ENCODE results near the gene ZNF823. TPM values are rescaled to one million over a fixed set of nuclear protein-coding genes. Genes with fewer than 3 reads are reported as not detected.
A peak's percentile ranks its signal among the peaks of the same experiment; 100 is the strongest.

Gene ZNF823
- total and polyA plus RNA-seq, 7 donors = 4.1 to 22.8 (median 12.5) TPM

DNA sequence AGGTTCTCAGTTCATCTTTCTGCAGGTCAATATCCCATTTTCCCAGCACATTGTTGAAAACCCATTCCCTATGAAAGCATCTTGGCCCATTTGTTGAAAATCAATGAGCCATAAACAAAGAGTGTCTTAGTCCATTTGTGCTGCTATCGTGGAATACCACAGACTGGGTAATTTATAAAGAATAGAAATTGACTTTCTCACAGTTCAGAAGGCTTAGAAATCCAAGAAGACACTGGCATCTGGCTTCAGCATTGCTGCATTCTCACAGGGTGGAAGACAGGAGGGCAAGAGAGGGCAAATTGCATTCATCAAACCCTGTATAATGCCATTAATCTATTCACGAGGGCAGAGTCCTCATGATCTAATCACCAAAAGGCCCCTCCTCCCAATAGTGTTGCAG lies 34.1 kb downstream of the ZNF823 start:
- no peak for DNase-seq
- no peak overlapping the region for H3K4me3 ChIP-seq
- no peaks in the 10 kb centered on the region for H3K36me3 ChIP-seq
- H3K27ac ChIP-seq = no peak overlapping the region
- TF ChIP-seq POLR2AphosphoS5 (IDR thresholded peaks at IDR 0.05) (no peak), EP300 (IDR thresholded peaks at IDR 0.05) (no peak), POLR2A (IDR thresholded peaks at IDR 0.05) (no peak)
- TF ChIP-seq, protein P1, sequence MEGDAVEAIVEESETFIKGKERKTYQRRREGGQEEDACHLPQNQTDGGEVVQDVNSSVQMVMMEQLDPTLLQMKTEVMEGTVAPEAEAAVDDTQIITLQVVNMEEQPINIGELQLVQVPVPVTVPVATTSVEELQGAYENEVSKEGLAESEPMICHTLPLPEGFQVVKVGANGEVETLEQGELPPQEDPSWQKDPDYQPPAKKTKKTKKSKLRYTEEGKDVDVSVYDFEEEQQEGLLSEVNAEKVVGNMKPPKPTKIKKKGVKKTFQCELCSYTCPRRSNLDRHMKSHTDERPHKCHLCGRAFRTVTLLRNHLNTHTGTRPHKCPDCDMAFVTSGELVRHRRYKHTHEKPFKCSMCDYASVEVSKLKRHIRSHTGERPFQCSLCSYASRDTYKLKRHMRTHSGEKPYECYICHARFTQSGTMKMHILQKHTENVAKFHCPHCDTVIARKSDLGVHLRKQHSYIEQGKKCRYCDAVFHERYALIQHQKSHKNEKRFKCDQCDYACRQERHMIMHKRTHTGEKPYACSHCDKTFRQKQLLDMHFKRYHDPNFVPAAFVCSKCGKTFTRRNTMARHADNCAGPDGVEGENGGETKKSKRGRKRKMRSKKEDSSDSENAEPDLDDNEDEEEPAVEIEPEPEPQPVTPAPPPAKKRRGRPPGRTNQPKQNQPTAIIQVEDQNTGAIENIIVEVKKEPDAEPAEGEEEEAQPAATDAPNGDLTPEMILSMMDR (IDR thresholded peaks at IDR 0.05) = no peak
- WGBS, 2 donors = 65 to 77% methylated on average over 2 of the region's 2 CpGs
- no peaks in the 10 kb centered on the region for H3K9me3 ChIP-seq
- intact Hi-C loops (cut with DNase I) = no loop called here
- no peaks in the 10 kb centered on the region for H3K27me3 ChIP-seq
- H3K4me1 ChIP-seq = no peaks in the 10 kb centered on the region

DNA sequence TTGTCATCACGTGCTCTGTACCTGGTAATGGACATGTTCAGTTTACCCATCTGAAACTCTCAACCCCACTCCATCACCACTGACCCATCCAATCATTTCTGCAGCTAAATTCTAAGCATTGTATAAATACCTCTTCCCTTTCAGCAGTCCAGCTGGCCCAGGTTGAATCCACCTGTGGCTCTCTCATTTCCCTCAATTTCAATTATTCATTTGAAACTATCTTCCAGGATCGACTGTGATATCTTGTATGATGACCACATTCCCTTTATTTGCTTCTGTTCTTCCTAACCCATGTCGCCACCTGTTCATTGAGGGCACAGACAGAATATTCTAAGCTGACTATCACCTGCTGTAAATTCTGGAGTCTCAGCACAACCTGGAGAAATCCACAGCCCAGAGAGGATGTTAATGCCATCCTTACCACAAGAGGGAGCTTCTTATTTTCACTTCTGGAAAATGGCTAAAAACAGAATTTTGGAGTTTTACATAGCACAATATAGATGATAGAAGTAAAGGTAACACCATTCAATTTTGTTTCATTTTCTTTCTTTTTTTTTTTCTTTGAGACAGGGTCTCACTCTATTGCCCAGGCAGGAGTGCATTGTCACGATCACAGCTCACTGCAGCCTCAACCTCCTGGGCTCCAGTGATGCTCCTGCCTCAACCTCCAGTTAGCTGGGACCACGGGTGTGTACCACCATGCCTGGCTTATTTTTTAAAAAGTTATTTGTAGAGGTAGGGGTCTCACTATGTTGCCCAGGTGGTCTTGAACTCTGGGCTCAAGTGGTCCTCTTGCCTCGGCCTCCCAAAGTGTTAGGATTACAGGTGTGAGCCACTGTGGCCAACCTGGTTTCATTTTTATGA lies 38.6 kb downstream of the ZNF823 start:
- intact Hi-C loops (cut with DNase I) = no loop called here
- no peak overlapping the region for H3K27ac ChIP-seq
- no peaks in the 10 kb centered on the region for H3K36me3 ChIP-seq
- H3K27me3 ChIP-seq = no peaks in the 10 kb centered on the region
- no peak for DNase-seq
- H3K4me1 ChIP-seq = peaks cover 0 to 2% (median under 1%) of the 10 kb centered on the region in 4 donors
- 59 to 70% methylated on average over 6 of the region's 6 CpGs for WGBS, 2 donors
- TF ChIP-seq, protein P1 (IDR thresholded peaks at IDR 0.05) = peak in 3 of 4 experiments; percentile 49 to 70 (median 60)
- no peak for TF ChIP-seq POLR2AphosphoS5 (IDR thresholded peaks at IDR 0.05)
- TF ChIP-seq POLR2A (IDR thresholded peaks at IDR 0.05) = no peak
- H3K4me3 ChIP-seq = no peak overlapping the region
- no peaks in the 10 kb centered on the region for H3K9me3 ChIP-seq

DNA sequence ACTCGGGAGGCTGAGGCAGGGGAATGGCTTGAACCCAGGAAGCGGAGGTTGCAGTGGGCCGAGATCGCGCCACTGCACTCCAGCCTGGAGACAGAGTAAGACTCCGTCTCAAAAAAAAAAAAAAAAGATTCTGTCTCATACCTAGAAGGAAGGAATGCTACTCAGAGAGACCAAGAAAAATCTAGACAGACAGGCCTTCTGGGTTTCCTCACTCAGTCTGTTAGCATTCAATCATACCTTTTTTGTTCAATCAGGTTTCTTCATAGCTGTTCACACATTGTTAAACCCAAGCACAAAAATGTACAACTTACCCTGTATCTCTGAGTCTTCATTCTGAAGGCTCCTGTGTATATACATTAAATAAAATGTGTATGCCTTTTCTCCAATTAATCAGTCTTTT lies 40.5 kb downstream of the ZNF823 start:
- no peak overlapping the region for H3K4me3 ChIP-seq
- no peaks in the 10 kb centered on the region for H3K27me3 ChIP-seq
- no peaks in the 10 kb centered on the region for H3K9me3 ChIP-seq
- intact Hi-C loops (cut with DNase I) = no loop called here
- H3K27ac ChIP-seq = no peak overlapping the region
- peaks cover 0 to 13% (median 10%) of the 10 kb centered on the region in 4 donors for H3K4me1 ChIP-seq
- H3K36me3 ChIP-seq = no peaks in the 10 kb centered on the region
- TF ChIP-seq POLR2AphosphoS5 (IDR thresholded peaks at IDR 0.05) (no peak), POLR2A (IDR thresholded peaks at IDR 0.05) (no peak), EP300 (IDR thresholded peaks at IDR 0.05) (no peak)
- TF ChIP-seq, protein P1 (IDR thresholded peaks at IDR 0.05) = no peak
- 94 to 96% methylated on average over 6 of the region's 6 CpGs for WGBS, 2 donors
- DNase-seq = no peak

- Histone ChIP-seq H3K27me3 (no peaks in the 10 kb centered on the region), H3K4me1 (peaks cover 0 to 13% (median 10%) of the 10 kb centered on the region in 4 donors), H3K36me3 (no peaks in the 10 kb centered on the region), H3K27ac (no peak overlapping the region), H3K4me3 (no peak overlapping the region), H3K9me3 (no peaks in the 10 kb centered on the region)
- 71 to 86% methylated on average over 6 of the region's 6 CpGs for WGBS, 2 donors
- TF ChIP-seq POLR2AphosphoS5 (IDR thresholded peaks at IDR 0.05) (no peak), POLR2A (IDR thresholded peaks at IDR 0.05) (no peak), EP300 (IDR thresholded peaks at IDR 0.05) (no peak)
- TF ChIP-seq, protein P1 (IDR thresholded peaks at IDR 0.05) = no peak
- no peak for DNase-seq
- intact Hi-C loops (cut with DNase I) = no loop called here
Measured at GRCh38 chr19:11697284-11697855, 41.4 kb downstream of the ZNF823 start.
